WTC11 (cell line): ENCODE results near the gene DOK4. TPM values are rescaled to one million over a fixed set of nuclear protein-coding genes. Genes with fewer than 3 reads are reported as not detected.

Source experiments
- ATAC-seq: fragments of 200-7000 bp; cut with Tn5 transposase; 2 replicates; pipeline ENCODE4 v1.10.0; 2021; ENCODE audit warnings: mild to moderate bottlenecking, moderate library complexity
- CTCF ChIA-PET: fragments of 300-600 bp; sonication (Branson Sonifier 250); formaldehyde crosslinking; loops from one replicate; lab custom pipeline; 2021; ENCODE audit warnings: antibody characterized with exemption; lab: Charles Lee
- POLR2A ChIA-PET: fragments of 350-600 bp; sonication (Branson Sonifier 250); formaldehyde crosslinking; loops from one replicate; lab custom pipeline; 2021; ENCODE audit warnings: antibody characterized with exemption; lab: Charles Lee
- DNase-seq: peaks from one replicate; pipeline ENCODE4 v3.0.0; 2021; ENCODE audit warnings: low spot score
- H3K27ac Mint-ChIP-seq: 2 replicates; pipeline ENCODE4 v1.8.0; 2021; ENCODE audit warnings: mixed read lengths
- H3K27me3 Mint-ChIP-seq: 2 replicates; pipeline ENCODE4 v1.8.0; 2021; ENCODE audit warnings: low read depth, mild to moderate bottlenecking, moderate library complexity, mixed read lengths
- H3K36me3 Mint-ChIP-seq: 2 replicates; pipeline ENCODE4 v1.8.0; 2021; ENCODE audit warnings: mixed read lengths
- H3K4me1 Mint-ChIP-seq: 2 replicates; pipeline ENCODE4 v1.8.0; 2022; ENCODE audit warnings: mixed read lengths
- H3K4me3 Mint-ChIP-seq: 2 replicates; pipeline ENCODE4 v1.8.0; 2021; ENCODE audit warnings: mild to moderate bottlenecking, moderate library complexity, mixed read lengths
- H3K9me3 Mint-ChIP-seq: 2 replicates; pipeline ENCODE4 v1.8.0; 2021; ENCODE audit warnings: mixed read lengths
- AFF4 ChIP-seq: sonication (generic); formaldehyde crosslinking; IDR thresholded peaks from 2 replicates; pipeline ENCODE4 v1.8.1; 2023; ENCODE audit warnings: mild to moderate bottlenecking, missing genetic modification reagents, borderline replicate concordance
- CREM ChIP-seq: sonication (generic); formaldehyde crosslinking; IDR thresholded peaks from 2 replicates; pipeline ENCODE4 v1.8.1; 2022; ENCODE audit warnings: mild to moderate bottlenecking, missing genetic modification reagents, moderate library complexity
- E2F1 ChIP-seq: sonication (generic); formaldehyde crosslinking; IDR thresholded peaks from 2 replicates; pipeline ENCODE4 v1.8.0; 2022; ENCODE audit warnings: mild to moderate bottlenecking, missing genetic modification reagents
- E2F5 ChIP-seq: sonication (generic); formaldehyde crosslinking; IDR thresholded peaks from 2 replicates; pipeline ENCODE4 v1.8.1; 2022; ENCODE audit warnings: mild to moderate bottlenecking, moderate library complexity, missing genetic modification reagents
- ESRRA ChIP-seq: sonication (generic); formaldehyde crosslinking; IDR thresholded peaks from 2 replicates; pipeline ENCODE4 v1.8.1; 2022; ENCODE audit warnings: mild to moderate bottlenecking, missing genetic modification reagents, borderline replicate concordance
- FOXP4 ChIP-seq: sonication (generic); formaldehyde crosslinking; IDR thresholded peaks from 2 replicates; pipeline ENCODE4 v1.8.0; 2022; ENCODE audit warnings: mild to moderate bottlenecking, missing genetic modification reagents
- GTF2I ChIP-seq: fragments of 250-450 bp; sonication (Bioruptor Pico); conservative IDR thresholded peaks from 2 replicates; pipeline ENCODE4 v1.4.0; 2021; ENCODE audit warnings: mild to moderate bottlenecking
- NFYB ChIP-seq: sonication (generic); formaldehyde crosslinking; conservative IDR thresholded peaks from 2 replicates; pipeline ENCODE4 v1.8.0; 2022; ENCODE audit warnings: low read depth, missing genetic modification reagents
- OVOL2 ChIP-seq: fragments of 250-450 bp; sonication (Bioruptor Pico); IDR thresholded peaks from 2 replicates; pipeline ENCODE4 v1.9.0; 2021; ENCODE audit warnings: mild to moderate bottlenecking, borderline replicate concordance
- PREB ChIP-seq: sonication (generic); formaldehyde crosslinking; IDR thresholded peaks from 2 replicates; pipeline ENCODE4 v1.8.1; 2022; ENCODE audit warnings: mild to moderate bottlenecking, missing genetic modification reagents, moderate library complexity, borderline replicate concordance
- USF2 ChIP-seq: sonication (generic); formaldehyde crosslinking; IDR thresholded peaks from 2 replicates; pipeline ENCODE4 v1.8.1; 2023; ENCODE audit warnings: mild to moderate bottlenecking, missing genetic modification reagents, moderate library complexity
- ZNF121 ChIP-seq: sonication (generic); formaldehyde crosslinking; IDR thresholded peaks from 2 replicates; pipeline ENCODE4 v1.8.0; 2023; ENCODE audit warnings: missing genetic modification reagents
- ZNF263 ChIP-seq: sonication (generic); formaldehyde crosslinking; IDR thresholded peaks from 2 replicates; pipeline ENCODE4 v1.8.1; 2022; ENCODE audit warnings: low read depth, mild to moderate bottlenecking, moderate library complexity, missing genetic modification reagents
- total RNA-seq: library from RNA; stranded (reverse); gene quantifications from 3 replicates; pipeline ENCODE4 v1.2.3, GENCODE V29; 2021

Gene DOK4
- total RNA-seq, 1 experiment from 2014 or later, result 25.0 TPM

- peak overlapping the region; percentile 24; the same call in 1 of the 2 replicates for H3K4me3 Mint-ChIP-seq
- peaks cover 71% of the 10 kb centered on the region for H3K4me1 Mint-ChIP-seq
- H3K36me3 Mint-ChIP-seq, result no peaks in the 10 kb centered on the region
- TF ChIP-seq CREM (CRISPR knock-in tag) (no peak), FOXP4 (CRISPR knock-in tag) (no peak), E2F1 (CRISPR knock-in tag) (no peak), E2F5 (no peak), ZNF121 (CRISPR knock-in tag) (no peak), USF2 (no peak), GTF2I (no peak), OVOL2 (CRISPR knock-in tag) (no peak), ZNF263 (CRISPR knock-in tag) (no peak), NFYB (no peak), PREB (CRISPR knock-in tag) (no peak)
- H3K27me3 Mint-ChIP-seq, result peaks cover 30% of the 10 kb centered on the region
- DNase-seq (peak; percentile 7), ATAC-seq (no peak)
- CTCF ChIA-PET, result no interaction called here
- no peaks in the 10 kb centered on the region for H3K9me3 Mint-ChIP-seq
- 0 out of 2 replicates have a peak overlapping the region, but pooled peaks have one; percentile 2 for H3K27ac Mint-ChIP-seq
- POLR2A ChIA-PET, result interaction anchor here (0.6 kb wide), 1 partner anchor 18 kb away, joined by 6 read pairs; no protein-coding TSS in a partner anchor
Measured at GRCh38 chr16:57533431-57534336, 47.4 kb upstream of the DOK4 start.

GRCh38 chr16:57532266-57532625 is 46.0 kb upstream of the DOK4 start:
- Mint-ChIP-seq H3K36me3 (no peaks in the 10 kb centered on the region), H3K4me1 (peaks cover 65% of the 10 kb centered on the region), H3K4me3 (0 out of 2 replicates have a peak overlapping the region, but pooled peaks have one; percentile 3), H3K27ac (peak overlapping the region; percentile 16; the same call in 1 of the 2 replicates), H3K9me3 (no peaks in the 10 kb centered on the region), H3K27me3 (peaks cover 22% of the 10 kb centered on the region)
- no peak for ATAC-seq
- no peak for TF ChIP-seq AFF4 (CRISPR knock-in tag)
- no peak for TF ChIP-seq ESRRA (CRISPR knock-in tag)
- CTCF ChIA-PET, result interaction anchor here (0.7 to 2.8 kb wide), 2 partner anchors 12 to 574 kb away, joined by 5 to 8 read pairs; no protein-coding TSS in a partner anchor
- POLR2A ChIA-PET, result interaction anchor here (0.6 kb wide), 1 partner anchor 1030 kb away, joined by 3 read pairs; no protein-coding TSS in a partner anchor
- peak; percentile 6 for DNase-seq
